ENCODE measurements around the gene SLC22A25. TPM values are rescaled to one million over a fixed set of nuclear protein-coding genes. Genes with fewer than 3 reads are reported as not detected.

Gene SLC22A25
- total and polyA plus RNA-seq, 9 of the 15 experiments (the other 6 are each of a cell fraction or from before 2014, with no cell fraction given), result not detected

DNA sequence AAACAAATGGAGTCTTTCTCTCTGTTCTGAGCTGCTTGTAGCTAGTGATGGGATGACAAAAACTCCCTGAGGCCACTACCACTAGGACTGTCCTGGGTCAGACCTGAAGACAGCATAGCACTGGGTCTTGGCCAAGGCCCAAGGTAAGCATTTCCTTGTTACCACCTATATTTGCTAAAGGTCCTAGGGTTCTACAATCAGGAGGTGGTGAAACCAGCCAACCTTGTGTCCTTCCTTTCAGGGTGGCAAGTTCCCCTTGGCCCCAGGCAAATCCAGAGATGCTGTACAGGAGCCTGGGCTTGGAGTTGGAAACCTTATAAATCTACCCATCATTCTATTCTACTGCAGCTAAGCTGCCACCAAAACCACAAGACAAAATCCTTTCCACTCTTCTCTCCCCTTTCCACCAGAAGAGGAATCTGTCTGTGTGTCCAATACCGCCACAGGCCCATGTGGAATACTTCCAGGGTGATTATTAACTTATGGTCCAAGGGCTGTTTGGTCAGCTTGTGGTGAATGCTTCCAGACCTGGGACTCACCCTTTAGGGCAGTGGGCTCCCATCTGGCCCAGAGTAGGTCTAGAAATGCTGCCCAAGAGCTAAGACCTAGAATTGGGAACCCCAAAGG lies 16.8 kb downstream of the SLC22A25 start:
- Histone ChIP-seq H3K9ac (ENCODE audit: insufficient read depth in 1 of 2, low read depth in 2 of 2, low read length in 2 of 2) (no peak overlapping the region), H3K27ac (ENCODE audit: extremely low read depth, low read depth, low read length) (no peak overlapping the region), H4K20me1 (replicated peaks; ENCODE audit: control insufficient read depth, insufficient read depth, low read length) (no peaks in the 10 kb centered on the region), H3K27me3 (ENCODE audit: control insufficient read depth in 2 of 2, insufficient read depth in 2 of 2, low read length in 2 of 2) (no peaks in the 10 kb centered on the region; a peak in 1 of 5 replicates), H3K9me3 (replicated peaks; ENCODE audit: control insufficient read depth, insufficient read depth, low read depth, low read length) (no peaks in the 10 kb centered on the region), H3K79me2 (ENCODE audit: control insufficient read depth, insufficient read depth, low read length) (no peaks in the 10 kb centered on the region), H3K36me3 (ENCODE audit: control insufficient read depth, insufficient read depth, low read length) (no peaks in the 10 kb centered on the region), H2AFZ (ENCODE audit: low read depth, low read length) (no peak overlapping the region), H3K4me2 (ENCODE audit: insufficient read depth, low read length) (no peak overlapping the region), H3K4me1 (replicated peaks in 1 of 2; ENCODE audit: control insufficient read depth in 2 of 2, insufficient read depth in 2 of 2, low read length in 2 of 2) (no peaks in the 10 kb centered on the region), H3K9me1 (ENCODE audit: control insufficient read depth, insufficient read depth, low read length) (no peaks in the 10 kb centered on the region), H3K4me3 (no peak overlapping the region)
- 0% methylated on average over 1 of the region's 1 CpG for WGBS (ENCODE audit: insufficient coverage, low coverage, missing lambda C conversion rate)
- in situ Hi-C loops (cut with MboI), result no loop called here
- intact Hi-C loops (cut with micrococcal nuclease), result no loop called here
- ATAC-seq (no peak), FAIRE-seq (no peak), DNase-seq (ENCODE audit: extremely low read depth in 1 of 4, low spot score in 3 of 4) (no peak)
- BruUV-seq (replicated peaks), result no TSS peak
- CTCF ChIA-PET (ENCODE audit: low intra/inter-chr PET ratio), result no interaction called here
- TF ChIP-seq GTF2F1 (IDR thresholded peaks at IDR 0.05; ENCODE audit: low read depth, low read length) (no peak), ZNF165 (CRISPR knock-in tag; IDR thresholded peaks at IDR 0.05; ENCODE audit: borderline replicate concordance) (no peak), HOXB6 (CRISPR knock-in tag; IDR thresholded peaks at IDR 0.05; ENCODE audit: borderline replicate concordance) (no peak), ARNT (IDR thresholded peaks at IDR 0.05) (no peak)
- TF ChIP-seq, protein P1, sequence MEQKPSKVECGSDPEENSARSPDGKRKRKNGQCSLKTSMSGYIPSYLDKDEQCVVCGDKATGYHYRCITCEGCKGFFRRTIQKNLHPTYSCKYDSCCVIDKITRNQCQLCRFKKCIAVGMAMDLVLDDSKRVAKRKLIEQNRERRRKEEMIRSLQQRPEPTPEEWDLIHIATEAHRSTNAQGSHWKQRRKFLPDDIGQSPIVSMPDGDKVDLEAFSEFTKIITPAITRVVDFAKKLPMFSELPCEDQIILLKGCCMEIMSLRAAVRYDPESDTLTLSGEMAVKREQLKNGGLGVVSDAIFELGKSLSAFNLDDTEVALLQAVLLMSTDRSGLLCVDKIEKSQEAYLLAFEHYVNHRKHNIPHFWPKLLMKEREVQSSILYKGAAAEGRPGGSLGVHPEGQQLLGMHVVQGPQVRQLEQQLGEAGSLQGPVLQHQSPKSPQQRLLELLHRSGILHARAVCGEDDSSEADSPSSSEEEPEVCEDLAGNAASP (IDR thresholded peaks at IDR 0.05), result no peak
- POLR2A ChIA-PET, result interaction anchor here (1.5 kb wide), 1 partner anchor 47 kb away, joined by 3 read pairs; no protein-coding TSS in a partner anchor

All from K562 (cell line).